Neural cell (in vitro differentiated cells): ENCODE results near the gene LIMCH1. TPM values are rescaled to one million over a fixed set of nuclear protein-coding genes. Genes with fewer than 3 reads are reported as not detected.

Source experiments
- H2AFZ ChIP-seq: fragments of 200-600, 300-800 bp; sonication (generic), shearing (Covaris generic); 2 replicates; pipeline ENCODE4 v1.6.0; 2014; ENCODE audit warnings: low read depth, mild to moderate bottlenecking, antibody characterized with exemption, low read length, moderate library complexity
- H3F3A ChIP-seq: fragments of 200-600 bp; shearing (Covaris generic); 2 replicates; pipeline ENCODE4 v1.6.1; 2016; ENCODE audit warnings: mild to moderate bottlenecking, moderate library complexity, mixed read lengths, antibody characterized with exemption, low read length; ENCODE audit not compliant: insufficient read depth, poor library complexity, severe bottlenecking
- H3K27ac ChIP-seq: fragments of 200-600, 300-800 bp; sonication (generic), shearing (Covaris generic); 2 replicates; pipeline ENCODE4 v1.5.1; 2014; ENCODE audit warnings: mild to moderate bottlenecking, low read length, moderate library complexity
- H3K27me3 ChIP-seq: fragments of 300-800, 200-600 bp; sonication (generic), shearing (Covaris generic); 2 replicates; pipeline ENCODE4 v1.6.0; 2014; ENCODE audit warnings: mild to moderate bottlenecking, low read depth, low read length, moderate library complexity; ENCODE audit not compliant: insufficient read depth
- H3K36me3 ChIP-seq: fragments of 300-800, 200-600 bp; sonication (generic), shearing (Covaris generic); 2 replicates; pipeline ENCODE4 v1.5.1; 2014; ENCODE audit warnings: mild to moderate bottlenecking, antibody characterized with exemption, low read length, moderate library complexity; ENCODE audit not compliant: insufficient read depth
- H3K4me2 ChIP-seq: fragments of 300-800, 200-600 bp; sonication (generic), shearing (Covaris generic); 2 replicates; pipeline ENCODE4 v1.6.0; 2014; ENCODE audit warnings: mild to moderate bottlenecking, low read length
- H3K4me3 ChIP-seq: fragments of 300-800, 200-600 bp; sonication (generic), shearing (Covaris generic); 2 replicates; pipeline ENCODE4 v1.5.1; 2014; ENCODE audit warnings: mild to moderate bottlenecking, low read length, moderate library complexity
- H3K79me2 ChIP-seq: fragments of 200-600 bp; shearing (Covaris generic); replicated peaks from 2 replicates; pipeline ENCODE4 v1.6.0; 2014; ENCODE audit warnings: mild to moderate bottlenecking, low read length, moderate library complexity; ENCODE audit not compliant: insufficient read depth
- H3K9ac ChIP-seq: fragments of 300-800, 200-600 bp; sonication (generic), shearing (Covaris generic); 2 replicates; pipeline ENCODE4 v1.6.1; 2016; ENCODE audit warnings: mild to moderate bottlenecking, low read length, mixed read lengths
- H3K9me2 ChIP-seq: fragments of 200-600 bp; shearing (Covaris generic); 2 replicates; pipeline ENCODE4 v1.6.1; 2016; ENCODE audit warnings: mild to moderate bottlenecking, low read length, mixed read lengths; ENCODE audit not compliant: insufficient read depth
- H3K9me3 ChIP-seq: fragments of 200-600, 300-800 bp; sonication (generic), shearing (Covaris generic); 2 replicates; pipeline ENCODE4 v1.6.1; 2016; ENCODE audit warnings: mild to moderate bottlenecking, mixed run types, low read length, moderate library complexity, mixed read lengths
- H4K20me1 ChIP-seq: fragments of 200-600 bp; shearing (Covaris generic); 2 replicates; pipeline ENCODE4 v1.6.1; 2016; ENCODE audit warnings: mild to moderate bottlenecking, mixed run types; ENCODE audit not compliant: insufficient read depth
- EP300 ChIP-seq: fragments of 450-650 bp; conservative IDR thresholded peaks from 2 replicates; pipeline ENCODE4 v1.6.1; 2014; ENCODE audit warnings: antibody characterized with exemption, mild to moderate bottlenecking, moderate library complexity; ENCODE audit not compliant: poor library complexity, severe bottlenecking
- EZH2 ChIP-seq: fragments of 200-600, 300-800 bp; shearing (Covaris generic), sonication (generic); IDR thresholded peaks from 2 replicates; pipeline ENCODE4 v1.6.1; 2014; ENCODE audit warnings: antibody characterized with exemption, low read length, borderline replicate concordance, mild to moderate bottlenecking; ENCODE audit not compliant: insufficient read depth, poor library complexity, severe bottlenecking
- MXI1 ChIP-seq: fragments of 450-650 bp; conservative IDR thresholded peaks from 2 replicates; pipeline ENCODE4 v1.6.1; 2014; ENCODE audit warnings: antibody characterized with exemption, mild to moderate bottlenecking; ENCODE audit not compliant: poor library complexity, severe bottlenecking
- POLR2AphosphoS5 ChIP-seq: IDR thresholded peaks from 2 replicates; pipeline ENCODE4 v1.6.1; 2012
- RAD21 ChIP-seq: fragments of 450-650 bp; conservative IDR thresholded peaks from 2 replicates; pipeline ENCODE4 v1.6.1; 2014; ENCODE audit warnings: antibody characterized with exemption, mild to moderate bottlenecking, moderate library complexity
- SMC3 ChIP-seq: fragments of 450-650 bp; conservative IDR thresholded peaks from 2 replicates; pipeline ENCODE4 v1.6.1; 2014; ENCODE audit warnings: antibody characterized with exemption, mild to moderate bottlenecking, moderate library complexity; ENCODE audit not compliant: poor library complexity
- TAF1 ChIP-seq: IDR thresholded peaks from 2 replicates; pipeline ENCODE4 v1.6.1; 2012; ENCODE audit warnings: low read depth
- polyA plus RNA-seq: library from polyadenylated mRNA; depleted of rRNA; stranded (reverse); fragments of >200 nt; gene quantifications from 2 replicates; pipeline ENCODE4 v1.2.3, GENCODE V29; 2014
- TF ChIP-seq, protein P1 (sequence below): fragments of 450-650 bp; IDR thresholded peaks from 2 replicates; pipeline ENCODE4 v1.5.1; 2014; ENCODE audit warnings: antibody characterized with exemption, mild to moderate bottlenecking, moderate library complexity; ENCODE audit not compliant: poor library complexity, severe bottlenecking
- TF ChIP-seq, protein P2 (sequence below): IDR thresholded peaks from 2 replicates; pipeline ENCODE4 v1.6.1; 2012; ENCODE audit warnings: borderline replicate concordance

LIMCH1 gene
- polyA plus RNA-seq, 1 donor from 2014 or later = 9.1 TPM

DNA sequence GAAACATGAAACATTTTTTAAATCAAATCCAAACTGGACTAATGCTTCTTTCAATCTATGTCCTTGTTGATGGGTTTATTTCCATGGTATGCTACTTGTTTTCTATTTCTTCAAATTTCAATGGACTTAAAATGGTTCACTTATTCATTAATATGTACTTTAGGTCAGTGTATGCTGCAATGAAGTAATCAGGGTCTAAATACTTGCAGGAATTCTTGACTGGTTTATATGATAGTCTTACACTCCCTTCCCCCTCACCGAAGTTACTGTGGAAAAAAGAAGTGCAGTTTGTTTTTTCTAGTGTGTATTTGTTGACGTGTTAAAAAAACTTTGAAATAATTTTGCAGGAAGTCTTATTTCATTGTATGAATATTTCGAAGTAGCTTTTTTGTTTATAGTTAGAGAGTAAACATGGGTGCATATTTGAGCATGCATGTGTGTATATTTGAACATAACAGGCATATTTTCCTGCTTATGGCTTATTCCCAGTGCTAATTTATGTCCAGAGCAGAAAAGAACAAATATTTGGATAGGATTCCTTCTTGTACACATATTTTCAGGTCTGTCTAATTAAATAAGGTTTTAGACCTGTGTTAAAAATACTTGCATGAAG is 65.0 kb downstream of the LIMCH1 start:
- no peaks in the 10 kb centered on the region for H3K79me2 ChIP-seq
- H3K27ac ChIP-seq = no peak overlapping the region
- no peak overlapping the region for H2AFZ ChIP-seq
- H4K20me1 ChIP-seq = no peaks in the 10 kb centered on the region
- no peaks in the 10 kb centered on the region for H3K9me3 ChIP-seq
- H3K4me3 ChIP-seq = no peak overlapping the region
- no peaks in the 10 kb centered on the region for H3K9me2 ChIP-seq
- TF ChIP-seq POLR2AphosphoS5 (no peak), TAF1 (no peak), SMC3 (no peak), RAD21 (no peak)
- no peak overlapping the region for H3K9ac ChIP-seq
- H3F3A ChIP-seq = no peaks in the 10 kb centered on the region
- H3K4me2 ChIP-seq = no peak overlapping the region
- H3K27me3 ChIP-seq = no peaks in the 10 kb centered on the region
- no peaks in the 10 kb centered on the region for H3K36me3 ChIP-seq

DNA sequence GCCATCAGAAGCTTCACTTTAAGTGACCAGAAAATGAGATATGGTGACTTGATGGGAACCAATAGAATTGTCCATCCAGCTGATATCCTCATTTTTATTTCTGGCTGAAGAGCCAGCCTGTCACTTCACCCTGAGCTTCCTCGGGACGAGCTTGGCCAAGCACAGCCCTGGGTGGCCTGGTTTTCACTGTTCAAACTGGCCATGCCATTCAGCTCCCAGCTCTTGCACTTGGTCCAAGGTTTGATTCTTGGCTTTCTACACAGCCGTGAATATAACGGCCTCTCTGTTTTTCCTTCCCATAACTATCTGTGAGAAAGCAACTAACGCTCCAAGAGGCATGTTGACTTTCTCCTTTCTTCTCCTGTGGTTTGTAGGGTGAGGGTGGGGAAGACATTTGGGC is 71.9 kb downstream of the LIMCH1 start:
- TF ChIP-seq RAD21 (no peak), POLR2AphosphoS5 (no peak), SMC3 (no peak), EP300 (no peak), MXI1 (no peak), TAF1 (no peak), EZH2 (no peak)
- TF ChIP-seq, protein P1, sequence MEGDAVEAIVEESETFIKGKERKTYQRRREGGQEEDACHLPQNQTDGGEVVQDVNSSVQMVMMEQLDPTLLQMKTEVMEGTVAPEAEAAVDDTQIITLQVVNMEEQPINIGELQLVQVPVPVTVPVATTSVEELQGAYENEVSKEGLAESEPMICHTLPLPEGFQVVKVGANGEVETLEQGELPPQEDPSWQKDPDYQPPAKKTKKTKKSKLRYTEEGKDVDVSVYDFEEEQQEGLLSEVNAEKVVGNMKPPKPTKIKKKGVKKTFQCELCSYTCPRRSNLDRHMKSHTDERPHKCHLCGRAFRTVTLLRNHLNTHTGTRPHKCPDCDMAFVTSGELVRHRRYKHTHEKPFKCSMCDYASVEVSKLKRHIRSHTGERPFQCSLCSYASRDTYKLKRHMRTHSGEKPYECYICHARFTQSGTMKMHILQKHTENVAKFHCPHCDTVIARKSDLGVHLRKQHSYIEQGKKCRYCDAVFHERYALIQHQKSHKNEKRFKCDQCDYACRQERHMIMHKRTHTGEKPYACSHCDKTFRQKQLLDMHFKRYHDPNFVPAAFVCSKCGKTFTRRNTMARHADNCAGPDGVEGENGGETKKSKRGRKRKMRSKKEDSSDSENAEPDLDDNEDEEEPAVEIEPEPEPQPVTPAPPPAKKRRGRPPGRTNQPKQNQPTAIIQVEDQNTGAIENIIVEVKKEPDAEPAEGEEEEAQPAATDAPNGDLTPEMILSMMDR = no peak
- TF ChIP-seq, protein P2, sequence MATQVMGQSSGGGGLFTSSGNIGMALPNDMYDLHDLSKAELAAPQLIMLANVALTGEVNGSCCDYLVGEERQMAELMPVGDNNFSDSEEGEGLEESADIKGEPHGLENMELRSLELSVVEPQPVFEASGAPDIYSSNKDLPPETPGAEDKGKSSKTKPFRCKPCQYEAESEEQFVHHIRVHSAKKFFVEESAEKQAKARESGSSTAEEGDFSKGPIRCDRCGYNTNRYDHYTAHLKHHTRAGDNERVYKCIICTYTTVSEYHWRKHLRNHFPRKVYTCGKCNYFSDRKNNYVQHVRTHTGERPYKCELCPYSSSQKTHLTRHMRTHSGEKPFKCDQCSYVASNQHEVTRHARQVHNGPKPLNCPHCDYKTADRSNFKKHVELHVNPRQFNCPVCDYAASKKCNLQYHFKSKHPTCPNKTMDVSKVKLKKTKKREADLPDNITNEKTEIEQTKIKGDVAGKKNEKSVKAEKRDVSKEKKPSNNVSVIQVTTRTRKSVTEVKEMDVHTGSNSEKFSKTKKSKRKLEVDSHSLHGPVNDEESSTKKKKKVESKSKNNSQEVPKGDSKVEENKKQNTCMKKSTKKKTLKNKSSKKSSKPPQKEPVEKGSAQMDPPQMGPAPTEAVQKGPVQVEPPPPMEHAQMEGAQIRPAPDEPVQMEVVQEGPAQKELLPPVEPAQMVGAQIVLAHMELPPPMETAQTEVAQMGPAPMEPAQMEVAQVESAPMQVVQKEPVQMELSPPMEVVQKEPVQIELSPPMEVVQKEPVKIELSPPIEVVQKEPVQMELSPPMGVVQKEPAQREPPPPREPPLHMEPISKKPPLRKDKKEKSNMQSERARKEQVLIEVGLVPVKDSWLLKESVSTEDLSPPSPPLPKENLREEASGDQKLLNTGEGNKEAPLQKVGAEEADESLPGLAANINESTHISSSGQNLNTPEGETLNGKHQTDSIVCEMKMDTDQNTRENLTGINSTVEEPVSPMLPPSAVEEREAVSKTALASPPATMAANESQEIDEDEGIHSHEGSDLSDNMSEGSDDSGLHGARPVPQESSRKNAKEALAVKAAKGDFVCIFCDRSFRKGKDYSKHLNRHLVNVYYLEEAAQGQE = no peak
- no peaks in the 10 kb centered on the region for H3K9me3 ChIP-seq
- H3F3A ChIP-seq = peaks cover 8% of the 10 kb centered on the region
- no peaks in the 10 kb centered on the region for H3K36me3 ChIP-seq
- H2AFZ ChIP-seq = no peak overlapping the region
- H3K27ac ChIP-seq = no peak overlapping the region
- no peak overlapping the region for H3K4me2 ChIP-seq
- no peaks in the 10 kb centered on the region for H4K20me1 ChIP-seq
- H3K9ac ChIP-seq = no peak overlapping the region
- no peak overlapping the region for H3K4me3 ChIP-seq
- H3K27me3 ChIP-seq = no peaks in the 10 kb centered on the region
- H3K9me2 ChIP-seq = no peaks in the 10 kb centered on the region
- no peaks in the 10 kb centered on the region for H3K79me2 ChIP-seq
